Liver (tissue), 9 donors: ENCODE data around the gene TXNDC17. TPM values are rescaled to one million over a fixed set of nuclear protein-coding genes. Genes with fewer than 3 reads are reported as not detected.

Experiments
- DNase-seq: peaks from one replicate; pipeline ENCODE4 v3.0.0-alpha.2; 2017; ENCODE audit warnings: low spot score
- H3K27ac ChIP-seq, 2 donors: one replicate each; pipeline ENCODE4 v1.7.0; 2013; ENCODE audit warnings: inconsistent platforms in 2 of 2, low read length in 2 of 2, control low read depth in 1 of 2, low read depth in 1 of 2, mild to moderate bottlenecking in 1 of 2
- H3K27me3 ChIP-seq, 4 donors: one replicate each; pipeline versions ENCODE4 v1.6.1 to v1.7.0; 2013; ENCODE audit warnings: low read length in 3 of 4, inconsistent platforms in 1 of 4, mild to moderate bottlenecking in 1 of 4, moderate library complexity in 1 of 4; ENCODE audit not compliant: control insufficient read depth in 4 of 4, insufficient read depth in 4 of 4
- H3K36me3 ChIP-seq, 4 donors: one replicate each; pipeline versions ENCODE4 v1.6.1 to v1.7.0; 2013; ENCODE audit warnings: low read length in 3 of 4, mild to moderate bottlenecking in 3 of 4, low read depth in 1 of 4, moderate library complexity in 1 of 4; ENCODE audit not compliant: control insufficient read depth in 4 of 4, insufficient read depth in 3 of 4
- H3K4me1 ChIP-seq, 4 donors: one replicate each; pipeline versions ENCODE4 v1.6.1 to v1.7.0; 2013; ENCODE audit warnings: low read length in 3 of 4, mild to moderate bottlenecking in 3 of 4, moderate library complexity in 1 of 4; ENCODE audit not compliant: control insufficient read depth in 4 of 4, insufficient read depth in 4 of 4
- H3K4me3 ChIP-seq, 3 donors: one replicate each; pipeline versions ENCODE4 v1.6.1 to v1.7.0; 2013; ENCODE audit warnings: low read length in 3 of 3, control low read depth in 1 of 3, low read depth in 1 of 3, mild to moderate bottlenecking in 1 of 3
- H3K9ac ChIP-seq, 2 donors: one replicate each; pipeline ENCODE4 v1.7.0; 2013; ENCODE audit warnings: low read length in 2 of 2, mild to moderate bottlenecking in 2 of 2, moderate library complexity in 2 of 2, control low read depth in 1 of 2, low read depth in 1 of 2
- H3K9me3 ChIP-seq, 4 donors: one replicate each; pipeline versions ENCODE4 v1.6.1 to v1.7.0; 2013; ENCODE audit warnings: low read length in 3 of 4; ENCODE audit not compliant: control insufficient read depth in 4 of 4
- ATF3 ChIP-seq: IDR thresholded peaks from 2 replicates; pipeline ENCODE4 v1.6.1; 2016; ENCODE audit warnings: antibody characterized with exemption
- CTCF ChIP-seq: fragments of 150-350 bp; IDR thresholded peaks from 2 replicates; pipeline ENCODE4 v1.5.1; 2017; ENCODE audit warnings: improper control_type of control experiment, low read depth, low read length; ENCODE audit not compliant: missing input control
- EGR1 ChIP-seq, 2 donors: IDR thresholded peaks; 2 replicates each; pipeline ENCODE4 v1.6.1; 2016 to 2018; ENCODE audit warnings: antibody characterized with exemption in 2 of 2, low read depth in 2 of 2
- FOXA1 ChIP-seq: IDR thresholded peaks from 2 replicates; pipeline ENCODE4 v1.6.1; 2016; ENCODE audit warnings: antibody characterized with exemption
- FOXA2 ChIP-seq: IDR thresholded peaks from 2 replicates; pipeline ENCODE4 v1.6.1; 2016; ENCODE audit warnings: antibody characterized with exemption
- GABPA ChIP-seq, 2 donors: IDR thresholded peaks in 1 of 2; conservative IDR thresholded peaks in 1 of 2; 2 replicates each; pipeline ENCODE4 v1.6.1; 2016; ENCODE audit warnings: antibody characterized with exemption in 2 of 2, mild to moderate bottlenecking in 1 of 2, moderate library complexity in 1 of 2
- HNF4A ChIP-seq, 2 donors: conservative IDR thresholded peaks; 2 replicates each; pipeline ENCODE4 v1.6.1; 2016; ENCODE audit warnings: antibody characterized with exemption in 2 of 2, mild to moderate bottlenecking in 2 of 2
- HNF4G ChIP-seq: IDR thresholded peaks from 2 replicates; pipeline ENCODE4 v1.6.1; 2016; ENCODE audit warnings: antibody characterized with exemption
- JUND ChIP-seq, 2 donors: IDR thresholded peaks; 2 replicates each; pipeline ENCODE4 v1.6.1; 2016; ENCODE audit warnings: antibody characterized with exemption in 2 of 2
- MAX ChIP-seq: IDR thresholded peaks from 2 replicates; pipeline ENCODE4 v1.6.1; 2016; ENCODE audit warnings: antibody characterized with exemption
- NR2F2 ChIP-seq: IDR thresholded peaks from 2 replicates; pipeline ENCODE4 v1.6.1; 2016; ENCODE audit warnings: antibody characterized with exemption
- RAD21 ChIP-seq, 2 donors: IDR thresholded peaks; 2 replicates each; pipeline ENCODE4 v1.6.1; 2016; ENCODE audit warnings: antibody characterized with exemption in 2 of 2, mild to moderate bottlenecking in 2 of 2
- REST ChIP-seq: IDR thresholded peaks from 2 replicates; pipeline ENCODE4 v1.6.1; 2016; ENCODE audit warnings: antibody characterized with exemption, mild to moderate bottlenecking
- SP1 ChIP-seq: IDR thresholded peaks from 2 replicates; pipeline ENCODE4 v1.6.1; 2018; ENCODE audit warnings: antibody characterized with exemption, mild to moderate bottlenecking
- TAF1 ChIP-seq: conservative IDR thresholded peaks from 2 replicates; pipeline ENCODE4 v1.6.1; 2016; ENCODE audit warnings: antibody characterized with exemption, mild to moderate bottlenecking
- YY1 ChIP-seq: IDR thresholded peaks from 2 replicates; pipeline ENCODE4 v1.6.1; 2016; ENCODE audit warnings: antibody characterized with exemption, mild to moderate bottlenecking
- ZBTB33 ChIP-seq: IDR thresholded peaks from 2 replicates; pipeline ENCODE4 v1.6.1; 2016; ENCODE audit warnings: antibody characterized with exemption
- WGBS: extraction: QIAGEN DNeasy Blood & Tissue Kit; methylation state at CpG from one replicate; pipeline ENCODE4 v1.1.7; 2013; 5-methylcytosine and 5-hydroxymethylcytosine counted together
- polyA plus RNA-seq, 2 donors: library from polyadenylated mRNA; stranded (reverse) in 1 of 2; unstranded in 1 of 2; fragments of 200-250 nt in 1 of 2; fragments of >200 nt in 1 of 2; fragmentation: Nextera tagmentation in 1 of 2; extraction: Ambion mirVana in 1 of 2; gene quantifications; one replicate each; pipeline versions ENCODE4 v1.2.1 to v1.2.3, GENCODE V29; 2013 to 2015
- total RNA-seq, 2 donors: library from RNA; depleted of rRNA; stranded (reverse); fragments of >200 nt; gene quantifications; one replicate each; pipeline ENCODE4 v1.2.3, GENCODE V29; 2014
- donor health status: healthy.
- donor health status: healthy.
- donor health status: healthy.
- donor health status: healthy.
- donor health status: healthy.

Gene TXNDC17
- total and polyA plus RNA-seq, 4 donors: 32.9 to 329 (median 99.6) TPM

- H3K4me1 ChIP-seq: peaks cover 2 to 10% (median 6%) of the 10 kb centered on the region in 4 donors
- H3K36me3 ChIP-seq: peaks cover 2 to 25% (median 11%) of the 10 kb centered on the region in 4 donors
- no peaks in the 10 kb centered on the region for H3K27me3 ChIP-seq
- H3K9me3 ChIP-seq: no peaks in the 10 kb centered on the region
- WGBS: 97% methylated on average over 7 of the region's 7 CpGs
- no peak for TF ChIP-seq EGR1 (IDR thresholded peaks at IDR 0.05; ENCODE audit: low read depth in 2 of 2)
- TF ChIP-seq YY1: no peak
- no peak for TF ChIP-seq FOXA2
- TF ChIP-seq CTCF: no peak
- no peak for TF ChIP-seq RAD21 (IDR thresholded peaks at IDR 0.05)
- no peak for TF ChIP-seq ZBTB33
- no peak for TF ChIP-seq TAF1
- no peak for TF ChIP-seq MAX
- TF ChIP-seq NR2F2: no peak
- TF ChIP-seq SP1: no peak
- TF ChIP-seq REST: no peak
- TF ChIP-seq JUND (IDR thresholded peaks at IDR 0.05): no peak
- no peak for TF ChIP-seq HNF4G
- no peak for TF ChIP-seq GABPA (IDR thresholded peaks at IDR 0.05 in 1 of 2, conservative IDR thresholded peaks at IDR 0.05 in 1 of 2)
- no peak for DNase-seq
- H3K9ac ChIP-seq: no peak overlapping the region
- H3K27ac ChIP-seq: no peak overlapping the region
- no peak overlapping the region for H3K4me3 ChIP-seq
Measured at GRCh38 chr17:6596081-6596480, 44.8 kb upstream of the TXNDC17 start.

GRCh38 chr17:6596511-6596910, 44.3 kb upstream of the TXNDC17 start:
- Histone ChIP-seq H3K27ac (no peak overlapping the region), H3K4me1 (peaks cover 2 to 10% (median 6%) of the 10 kb centered on the region in 4 donors), H3K9ac (no peak overlapping the region)
- TF ChIP-seq ATF3 (no peak), FOXA2 (no peak), RAD21 (IDR thresholded peaks at IDR 0.05) (no peak), ZBTB33 (no peak), TAF1 (no peak), FOXA1 (no peak), YY1 (no peak), CTCF (no peak), GABPA (IDR thresholded peaks at IDR 0.05 in 1 of 2, conservative IDR thresholded peaks at IDR 0.05 in 1 of 2) (no peak), MAX (no peak), NR2F2 (no peak), SP1 (no peak), HNF4A (conservative IDR thresholded peaks at IDR 0.05) (no peak)

More at GRCh38 chr17:6596511-6596910, 44.3 kb upstream of the TXNDC17 start:
- H3K4me3 ChIP-seq: no peak overlapping the region
- no peaks in the 10 kb centered on the region for H3K9me3 ChIP-seq
- 88% methylated on average over 2 of the region's 2 CpGs for WGBS
- no peak for DNase-seq
- no peaks in the 10 kb centered on the region for H3K27me3 ChIP-seq
- H3K36me3 ChIP-seq: peaks cover 2 to 23% (median 11%) of the 10 kb centered on the region in 4 donors
